HG03060 (cell line): ENCODE measurements around the gene ERC1.
"Not testable (repeated sequence)": the region's sequence is repeated elsewhere in the genome, so short reads cannot be mapped to it uniquely, and the experiment has no call there.

Source experiments
- ATAC-seq: cut with Tn5 transposase; IDR thresholded peaks from one replicate; pipeline ENCODE4 v1.9.1; 2021; ENCODE audit warnings: low read depth, moderate number of reproducible peaks; ENCODE audit not compliant: unreplicated experiment

The ERC1 gene

GRCh38 chr12:1174659-1175058, 183.6 kb downstream of the ERC1 start:
- ATAC-seq = no peak

GRCh38 chr12:1176191-1176590, 185.2 kb downstream of the ERC1 start:
- ATAC-seq = no peak

- ATAC-seq = no peak
These were observed 188.1 kb downstream of the ERC1 start for GRCh38 chr12:1179128-1179527.

GRCh38 chr12:1182069-1182468, 191.0 kb downstream of the ERC1 start:
- ATAC-seq = no peak

GRCh38 chr12:1184402-1184801, 193.4 kb downstream of the ERC1 start:
- ATAC-seq = no peak

GRCh38 chr12:1185460-1186182, 194.6 kb downstream of the ERC1 start:
- ATAC-seq = no peak

- ATAC-seq = no peak
These were observed 195.3 kb downstream of the ERC1 start for GRCh38 chr12:1186298-1186697.

GRCh38 chr12:1188016-1188415, 197.0 kb downstream of the ERC1 start:
- ATAC-seq = no peak

GRCh38 chr12:1189163-1189562, 198.1 kb downstream of the ERC1 start:
- no peak for ATAC-seq

- ATAC-seq = no peak
These were observed 204.5 kb downstream of the ERC1 start for GRCh38 chr12:1195513-1195912.

- ATAC-seq = no peak
These were observed 206.4 kb downstream of the ERC1 start for GRCh38 chr12:1197264-1198018.

GRCh38 chr12:1198854-1199253, 207.8 kb downstream of the ERC1 start:
- not testable (repeated sequence) for ATAC-seq

- no peak for ATAC-seq
These were observed 208.7 kb downstream of the ERC1 start for GRCh38 chr12:1199700-1200099.

GRCh38 chr12:1201030-1201429, 210.0 kb downstream of the ERC1 start:
- no peak for ATAC-seq

- ATAC-seq = no peak
These were observed 210.9 kb downstream of the ERC1 start for GRCh38 chr12:1201886-1202285.

GRCh38 chr12:1203735-1204019, 212.7 kb downstream of the ERC1 start:
- ATAC-seq = no peak

- ATAC-seq = no peak
These were observed 213.6 kb downstream of the ERC1 start for GRCh38 chr12:1204581-1205121.

GRCh38 chr12:1205512-1206060, 214.6 kb downstream of the ERC1 start:
- ATAC-seq = no peak

GRCh38 chr12:1206118-1206734, 215.2 kb downstream of the ERC1 start:
- ATAC-seq = no peak

GRCh38 chr12:1207276-1207675, 216.3 kb downstream of the ERC1 start:
- ATAC-seq = no peak

GRCh38 chr12:1208719-1209118, 217.7 kb downstream of the ERC1 start:
- not testable (repeated sequence) for ATAC-seq
